Nephron progenitor cell (in vitro differentiated cells): ENCODE measurements around the gene SIGLEC15.

ENCODE experiments used
- DNase-seq: peaks from one replicate; pipeline ENCODE4 v3.0.0; 2021
- H3K27ac Mint-ChIP-seq: 2 replicates; pipeline ENCODE4 v1.8.0; 2021; ENCODE audit warnings: mild to moderate bottlenecking, moderate library complexity, mixed read lengths
- H3K27me3 Mint-ChIP-seq: 2 replicates; pipeline ENCODE4 v1.8.0; 2021; ENCODE audit warnings: mild to moderate bottlenecking, low read depth, mixed read lengths; ENCODE audit not compliant: poor library complexity
- H3K36me3 Mint-ChIP-seq: 2 replicates; pipeline ENCODE4 v1.8.0; 2021; ENCODE audit warnings: low read depth, mixed read lengths
- H3K4me1 Mint-ChIP-seq: 2 replicates; pipeline ENCODE4 v1.8.0; 2021; ENCODE audit warnings: mixed read lengths
- H3K4me3 Mint-ChIP-seq: 2 replicates; pipeline ENCODE4 v1.8.0; 2021; ENCODE audit warnings: mild to moderate bottlenecking, moderate library complexity, mixed read lengths
- H3K9me3 Mint-ChIP-seq: 2 replicates; pipeline ENCODE4 v1.8.0; 2021; ENCODE audit warnings: mild to moderate bottlenecking, moderate library complexity, mixed read lengths
- TF ChIP-seq, protein P1 (sequence below): fragments of 200-600 bp; sonication (generic); IDR thresholded peaks from 2 replicates; pipeline ENCODE4 v1.5.0; 2021; ENCODE audit warnings: antibody characterized with exemption

The SIGLEC15 gene

DNA sequence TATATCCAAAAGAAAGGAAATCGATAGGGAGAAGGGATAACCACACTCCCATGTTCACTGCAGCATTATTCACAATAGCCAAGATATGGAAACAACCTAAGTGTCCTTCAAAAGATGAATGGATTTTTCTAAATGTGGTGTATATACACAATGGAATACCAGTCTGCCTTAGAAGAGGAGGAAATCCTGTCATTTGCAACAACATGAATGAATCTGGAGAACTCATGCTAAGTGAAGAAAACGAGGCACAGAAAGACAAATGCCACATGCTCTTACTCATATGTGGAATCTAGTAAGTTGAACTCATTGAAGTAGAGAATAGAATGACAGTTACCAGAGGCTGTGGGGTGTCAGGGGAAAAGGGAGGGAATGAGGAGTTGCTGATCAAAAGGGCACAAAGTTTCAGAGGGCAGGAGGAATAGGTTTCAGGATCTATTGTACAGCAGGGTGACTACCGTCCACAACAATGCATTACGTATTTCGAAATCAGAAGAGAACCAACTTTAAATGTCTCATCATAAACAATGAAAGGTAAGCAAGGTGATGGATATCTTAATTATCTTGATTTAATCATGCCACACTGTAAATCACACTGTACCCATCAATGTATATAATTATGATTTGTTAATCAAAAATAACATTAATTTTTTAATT, 46.1 kb downstream of the SIGLEC15 start:
- no peaks in the 10 kb centered on the region for H3K27me3 Mint-ChIP-seq
- peaks cover 83% of the 10 kb centered on the region for H3K36me3 Mint-ChIP-seq
- H3K27ac Mint-ChIP-seq, result no peak overlapping the region
- DNase-seq, result no peak
- peaks cover 13% of the 10 kb centered on the region for H3K4me1 Mint-ChIP-seq
- peaks cover 25% of the 10 kb centered on the region for H3K9me3 Mint-ChIP-seq
- H3K4me3 Mint-ChIP-seq, result no peak overlapping the region
- TF ChIP-seq, protein P1, sequence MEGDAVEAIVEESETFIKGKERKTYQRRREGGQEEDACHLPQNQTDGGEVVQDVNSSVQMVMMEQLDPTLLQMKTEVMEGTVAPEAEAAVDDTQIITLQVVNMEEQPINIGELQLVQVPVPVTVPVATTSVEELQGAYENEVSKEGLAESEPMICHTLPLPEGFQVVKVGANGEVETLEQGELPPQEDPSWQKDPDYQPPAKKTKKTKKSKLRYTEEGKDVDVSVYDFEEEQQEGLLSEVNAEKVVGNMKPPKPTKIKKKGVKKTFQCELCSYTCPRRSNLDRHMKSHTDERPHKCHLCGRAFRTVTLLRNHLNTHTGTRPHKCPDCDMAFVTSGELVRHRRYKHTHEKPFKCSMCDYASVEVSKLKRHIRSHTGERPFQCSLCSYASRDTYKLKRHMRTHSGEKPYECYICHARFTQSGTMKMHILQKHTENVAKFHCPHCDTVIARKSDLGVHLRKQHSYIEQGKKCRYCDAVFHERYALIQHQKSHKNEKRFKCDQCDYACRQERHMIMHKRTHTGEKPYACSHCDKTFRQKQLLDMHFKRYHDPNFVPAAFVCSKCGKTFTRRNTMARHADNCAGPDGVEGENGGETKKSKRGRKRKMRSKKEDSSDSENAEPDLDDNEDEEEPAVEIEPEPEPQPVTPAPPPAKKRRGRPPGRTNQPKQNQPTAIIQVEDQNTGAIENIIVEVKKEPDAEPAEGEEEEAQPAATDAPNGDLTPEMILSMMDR, result no peak

DNA sequence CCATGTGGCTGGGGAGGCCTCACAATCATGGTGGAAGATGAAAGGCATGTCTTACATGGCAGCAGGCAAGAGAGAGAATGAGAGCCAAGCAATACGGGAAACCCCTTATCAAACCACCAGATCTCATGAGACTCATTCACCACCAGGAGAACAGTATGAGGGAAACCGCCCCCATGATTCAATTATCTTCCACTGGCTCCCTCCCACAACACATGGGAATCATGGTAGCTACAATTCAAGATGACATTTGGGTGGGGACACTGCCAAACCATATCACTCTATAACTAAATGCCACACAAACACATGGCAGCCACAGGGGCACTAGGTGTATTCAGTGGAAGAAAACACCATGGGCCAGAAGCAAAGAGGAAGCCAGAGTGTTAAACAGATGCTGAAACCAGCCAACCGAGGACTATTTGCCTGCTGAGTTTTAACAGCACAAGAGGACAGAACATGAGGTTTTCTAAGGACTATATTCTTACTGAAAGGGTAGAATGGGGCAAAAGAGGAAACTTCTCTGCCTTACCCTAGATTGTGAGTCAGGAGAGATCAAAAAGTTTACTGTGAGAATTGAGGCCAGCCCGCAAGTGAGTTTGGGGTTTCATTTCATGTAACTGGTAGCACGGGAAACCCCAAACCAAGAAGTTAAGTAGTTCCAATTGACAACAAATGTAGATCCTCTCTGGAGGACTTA, 49.2 kb downstream of the SIGLEC15 start:
- Mint-ChIP-seq H3K27me3 (no peaks in the 10 kb centered on the region), H3K9me3 (peaks cover 26% of the 10 kb centered on the region), H3K27ac (no peak overlapping the region), H3K4me3 (no peak overlapping the region), H3K4me1 (peaks cover 8% of the 10 kb centered on the region), H3K36me3 (peaks cover 86% of the 10 kb centered on the region)
- DNase-seq, result no peak
- TF ChIP-seq, protein P1, result no peak

DNA sequence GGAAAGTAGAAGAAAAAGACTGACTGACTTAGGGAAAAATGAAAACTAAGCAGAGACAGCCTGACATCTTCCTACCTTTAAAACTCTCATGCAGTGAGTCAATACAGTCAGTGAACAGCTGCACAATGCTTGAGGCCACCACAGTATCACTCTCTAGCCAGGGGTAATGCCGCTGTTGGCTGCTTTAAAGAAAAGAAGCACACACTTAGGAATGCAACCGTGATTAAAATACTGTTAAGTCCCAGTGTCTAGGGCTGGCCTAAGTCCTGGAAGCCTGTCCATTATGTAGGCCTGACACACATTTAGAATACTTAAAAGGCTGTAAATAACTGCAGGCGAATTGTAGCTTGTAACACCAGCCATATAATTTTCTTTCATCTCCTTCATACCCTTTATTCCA, 50.7 kb downstream of the SIGLEC15 start:
- H3K9me3 Mint-ChIP-seq, result peaks cover 26% of the 10 kb centered on the region
- no peak overlapping the region for H3K27ac Mint-ChIP-seq
- H3K27me3 Mint-ChIP-seq, result no peaks in the 10 kb centered on the region
- H3K36me3 Mint-ChIP-seq, result peaks cover 80% of the 10 kb centered on the region
- H3K4me3 Mint-ChIP-seq, result no peak overlapping the region
- DNase-seq, result no peak
- TF ChIP-seq, protein P1, result no peak
- H3K4me1 Mint-ChIP-seq, result peaks cover 7% of the 10 kb centered on the region

DNA sequence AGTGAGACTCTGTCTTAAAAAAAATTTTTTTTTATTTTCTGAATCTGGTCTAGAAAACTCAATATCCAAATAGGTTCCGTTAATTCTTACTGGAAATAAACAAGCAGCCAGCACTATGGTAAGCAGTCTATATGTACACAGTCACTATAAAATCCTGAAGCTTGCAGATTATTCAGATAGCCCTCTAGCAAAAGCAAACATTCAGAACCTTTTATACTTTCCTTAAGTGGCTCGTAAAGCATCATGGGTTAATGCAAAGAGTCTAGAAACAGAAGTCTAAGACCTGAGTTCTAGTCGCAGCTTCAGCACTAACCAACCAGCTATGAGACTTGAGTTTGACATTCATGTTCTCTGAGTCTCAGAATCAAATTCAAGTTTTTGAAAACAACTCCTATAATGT, 51.9 kb downstream of the SIGLEC15 start:
- DNase-seq, result no peak
- Mint-ChIP-seq H3K27ac (no peak overlapping the region), H3K27me3 (peaks cover 2% of the 10 kb centered on the region), H3K9me3 (peaks cover 26% of the 10 kb centered on the region), H3K4me3 (no peak overlapping the region), H3K4me1 (peaks cover 7% of the 10 kb centered on the region), H3K36me3 (peaks cover 78% of the 10 kb centered on the region)
- TF ChIP-seq, protein P1, result no peak

DNA sequence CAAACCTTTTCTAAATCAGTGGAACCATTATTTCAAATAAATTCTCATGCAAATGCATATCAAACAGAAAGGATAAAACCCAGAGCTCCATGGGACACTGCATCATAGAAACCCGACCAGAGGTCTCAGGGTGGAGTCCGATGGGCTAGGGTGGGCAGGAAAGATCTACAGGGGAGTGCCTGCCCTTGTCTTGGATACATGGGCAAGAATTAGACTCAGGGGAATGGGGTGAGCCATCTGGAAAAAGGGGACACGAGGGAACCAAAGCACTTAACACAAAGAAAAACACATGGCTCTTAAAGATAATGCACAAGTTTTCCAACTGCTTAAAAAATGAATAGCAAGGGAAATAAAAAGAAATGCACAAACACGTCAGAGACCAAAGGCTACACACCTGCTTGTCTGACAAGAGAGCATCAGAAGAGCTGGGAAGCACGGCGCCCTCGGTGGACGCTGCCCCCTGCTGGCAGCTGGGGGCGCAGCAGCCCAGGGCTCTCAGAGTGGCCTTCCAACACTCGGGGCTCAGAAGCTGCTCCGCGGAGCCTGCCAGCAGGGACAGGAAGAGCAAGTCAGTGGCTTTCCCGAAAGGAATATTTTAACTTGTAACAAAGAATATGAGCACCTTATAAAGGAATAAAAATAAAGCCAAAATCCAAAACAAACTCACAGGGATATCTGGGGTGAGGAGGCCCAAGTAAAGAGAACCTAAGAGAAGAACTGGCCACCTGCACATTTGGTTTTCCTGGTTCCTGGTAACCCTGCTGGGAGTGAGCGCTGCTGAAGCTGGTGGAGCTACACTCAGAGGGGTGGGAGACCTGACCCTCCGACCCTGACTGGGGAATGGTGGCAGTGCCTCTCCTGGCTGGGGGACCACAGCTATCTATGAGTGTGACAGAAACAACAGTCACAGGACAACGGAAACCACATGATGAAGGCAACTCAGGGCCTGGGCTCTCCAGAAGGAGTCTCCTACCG, 54.5 kb downstream of the SIGLEC15 start:
- Mint-ChIP-seq H3K9me3 (peaks cover 12% of the 10 kb centered on the region), H3K36me3 (peaks cover 60% of the 10 kb centered on the region), H3K27me3 (peaks cover 2% of the 10 kb centered on the region), H3K27ac (no peak overlapping the region), H3K4me1 (peaks cover 7% of the 10 kb centered on the region), H3K4me3 (no peak overlapping the region)
- peak; percentile 81 for DNase-seq
- TF ChIP-seq, protein P1, result peak; percentile 100
